Measurements from ENCODE around the gene RYR2.

RYR2 gene

DNA sequence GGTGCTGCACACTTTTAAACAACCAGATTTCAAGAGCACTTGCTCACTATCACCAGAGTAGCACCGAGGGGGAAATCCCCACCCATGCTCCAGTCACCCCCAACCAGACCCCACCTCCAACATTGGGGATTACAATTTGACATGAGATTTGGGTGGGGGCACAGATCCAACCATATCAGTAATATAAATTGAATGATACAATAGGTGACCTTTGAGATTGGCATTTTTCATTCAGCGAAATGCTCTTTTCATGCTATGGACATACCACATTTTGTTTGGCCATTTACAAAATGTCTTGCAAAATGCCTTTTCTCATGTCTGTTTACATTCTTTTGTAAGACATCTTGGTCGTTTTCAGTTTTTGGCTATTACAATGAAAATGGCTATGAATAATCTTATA is 23.9 kb downstream of the RYR2 start:
- H3K4me3 ChIP-seq (ENCODE audit: low read depth, low read length), result no peak overlapping the region
- no peak for DNase-seq (ENCODE audit: low read depth)
- TF ChIP-seq, protein P1, sequence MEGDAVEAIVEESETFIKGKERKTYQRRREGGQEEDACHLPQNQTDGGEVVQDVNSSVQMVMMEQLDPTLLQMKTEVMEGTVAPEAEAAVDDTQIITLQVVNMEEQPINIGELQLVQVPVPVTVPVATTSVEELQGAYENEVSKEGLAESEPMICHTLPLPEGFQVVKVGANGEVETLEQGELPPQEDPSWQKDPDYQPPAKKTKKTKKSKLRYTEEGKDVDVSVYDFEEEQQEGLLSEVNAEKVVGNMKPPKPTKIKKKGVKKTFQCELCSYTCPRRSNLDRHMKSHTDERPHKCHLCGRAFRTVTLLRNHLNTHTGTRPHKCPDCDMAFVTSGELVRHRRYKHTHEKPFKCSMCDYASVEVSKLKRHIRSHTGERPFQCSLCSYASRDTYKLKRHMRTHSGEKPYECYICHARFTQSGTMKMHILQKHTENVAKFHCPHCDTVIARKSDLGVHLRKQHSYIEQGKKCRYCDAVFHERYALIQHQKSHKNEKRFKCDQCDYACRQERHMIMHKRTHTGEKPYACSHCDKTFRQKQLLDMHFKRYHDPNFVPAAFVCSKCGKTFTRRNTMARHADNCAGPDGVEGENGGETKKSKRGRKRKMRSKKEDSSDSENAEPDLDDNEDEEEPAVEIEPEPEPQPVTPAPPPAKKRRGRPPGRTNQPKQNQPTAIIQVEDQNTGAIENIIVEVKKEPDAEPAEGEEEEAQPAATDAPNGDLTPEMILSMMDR (IDR thresholded peaks at IDR 0.05; ENCODE audit: insufficient read depth, low read depth, low read length, missing control alignments), result no peak

DNA sequence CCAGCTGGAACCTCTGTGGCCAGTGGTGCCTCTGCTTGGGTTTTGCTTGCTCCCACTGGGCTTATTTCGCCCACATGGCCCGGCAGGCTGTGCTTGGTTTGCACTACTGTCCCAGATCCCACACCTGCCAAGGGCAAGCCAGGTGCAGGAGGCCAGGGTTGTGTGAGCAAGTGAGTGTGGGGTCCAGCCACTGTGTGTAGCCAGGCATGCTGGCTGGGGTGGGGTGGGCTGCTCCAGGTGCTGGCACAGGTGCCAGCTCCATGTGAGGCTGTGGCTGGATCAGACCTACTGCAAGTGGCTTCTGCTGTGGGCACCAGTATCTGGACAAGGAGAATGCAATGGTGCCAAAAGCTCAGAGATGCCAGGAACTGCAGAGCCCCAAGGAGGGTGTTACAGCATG is 28.5 kb downstream of the RYR2 start:
- DNase-seq (ENCODE audit: low read depth), result no peak
- TF ChIP-seq, protein P1 (IDR thresholded peaks at IDR 0.05; ENCODE audit: insufficient read depth, low read depth, low read length, missing control alignments), result no peak
- no peak overlapping the region for H3K4me3 ChIP-seq (ENCODE audit: low read depth, low read length)

DNA sequence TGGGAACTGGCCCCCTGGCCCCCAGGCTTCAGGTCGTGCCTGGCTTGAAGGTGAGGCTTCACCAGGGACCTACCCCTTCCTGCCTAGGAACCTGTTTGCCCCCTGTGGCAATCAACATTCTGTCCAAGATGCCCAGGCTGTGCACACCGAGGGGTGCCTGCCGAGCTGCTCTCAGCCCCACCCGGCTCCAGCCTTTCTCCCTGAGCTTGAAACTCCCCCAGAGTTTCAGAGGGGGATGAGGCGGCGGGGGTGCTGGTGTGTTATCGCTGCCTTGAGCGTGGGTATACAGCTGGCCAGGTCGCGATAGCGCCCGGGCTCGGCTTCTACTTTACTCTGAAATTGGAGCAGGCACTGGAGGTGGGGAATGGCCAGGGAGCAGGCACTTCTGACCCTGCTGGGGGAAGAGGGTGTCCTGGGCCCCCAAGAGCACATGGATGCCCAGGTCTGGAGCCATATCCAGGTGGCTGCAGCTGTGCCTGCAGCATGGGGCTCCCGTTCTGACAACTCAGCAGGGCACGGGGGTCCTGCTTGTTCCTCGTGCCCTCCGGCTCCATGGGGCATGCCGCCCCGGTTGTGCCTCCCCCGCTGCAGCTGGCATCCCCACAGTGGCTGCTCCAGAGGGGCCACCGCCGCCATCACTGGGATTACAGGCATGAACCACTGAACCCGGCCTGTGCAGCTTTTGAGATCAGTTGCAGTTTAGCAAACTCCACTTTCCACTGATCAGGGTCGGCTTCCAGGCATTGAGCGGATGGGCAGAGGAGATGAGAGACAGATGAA is 29.8 kb downstream of the RYR2 start:
- no peak overlapping the region for H3K4me3 ChIP-seq (ENCODE audit: low read depth, low read length)
- TF ChIP-seq, protein P1 (IDR thresholded peaks at IDR 0.05; ENCODE audit: insufficient read depth, low read depth, low read length, missing control alignments), result no peak
- DNase-seq (ENCODE audit: low read depth), result no peak

DNA sequence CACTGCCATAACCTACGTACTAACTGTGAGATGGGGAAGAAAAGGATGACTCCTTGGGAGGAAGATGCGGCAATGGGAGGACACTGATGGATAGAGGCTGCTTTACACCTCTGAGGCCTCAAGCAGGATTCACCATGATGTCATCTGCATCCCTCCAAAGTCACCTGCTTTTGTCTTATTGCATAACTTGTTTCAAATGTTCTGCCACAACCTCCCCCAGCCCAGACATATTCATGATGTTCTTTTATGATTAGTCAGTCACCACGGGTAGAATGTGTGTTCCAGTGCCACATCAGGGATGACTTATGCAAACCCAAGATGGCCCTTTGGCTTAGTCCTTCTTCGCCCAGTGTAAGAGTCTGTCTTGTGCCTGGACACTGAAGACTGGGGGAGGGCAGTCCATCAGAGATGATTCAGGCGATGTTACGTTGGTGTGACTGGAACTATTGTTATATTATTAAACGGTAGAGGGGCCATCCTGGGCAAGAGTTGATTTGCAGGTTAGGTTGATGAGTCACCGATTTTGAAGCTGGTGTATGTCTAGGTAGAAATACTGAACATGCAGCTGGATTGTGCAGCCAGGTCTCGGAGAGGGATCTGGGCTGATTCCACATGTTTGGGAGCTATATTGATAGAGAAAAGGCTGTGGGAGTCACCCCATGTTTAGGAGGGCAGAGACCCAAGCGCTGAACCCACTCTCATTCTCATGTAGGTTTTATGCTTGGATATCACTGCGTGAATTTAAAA is 32.6 kb downstream of the RYR2 start:
- TF ChIP-seq, protein P1 (IDR thresholded peaks at IDR 0.05; ENCODE audit: insufficient read depth, low read depth, low read length, missing control alignments), result no peak
- no peak for DNase-seq (ENCODE audit: low read depth)
- no peak overlapping the region for H3K4me3 ChIP-seq (ENCODE audit: low read depth, low read length)

DNA sequence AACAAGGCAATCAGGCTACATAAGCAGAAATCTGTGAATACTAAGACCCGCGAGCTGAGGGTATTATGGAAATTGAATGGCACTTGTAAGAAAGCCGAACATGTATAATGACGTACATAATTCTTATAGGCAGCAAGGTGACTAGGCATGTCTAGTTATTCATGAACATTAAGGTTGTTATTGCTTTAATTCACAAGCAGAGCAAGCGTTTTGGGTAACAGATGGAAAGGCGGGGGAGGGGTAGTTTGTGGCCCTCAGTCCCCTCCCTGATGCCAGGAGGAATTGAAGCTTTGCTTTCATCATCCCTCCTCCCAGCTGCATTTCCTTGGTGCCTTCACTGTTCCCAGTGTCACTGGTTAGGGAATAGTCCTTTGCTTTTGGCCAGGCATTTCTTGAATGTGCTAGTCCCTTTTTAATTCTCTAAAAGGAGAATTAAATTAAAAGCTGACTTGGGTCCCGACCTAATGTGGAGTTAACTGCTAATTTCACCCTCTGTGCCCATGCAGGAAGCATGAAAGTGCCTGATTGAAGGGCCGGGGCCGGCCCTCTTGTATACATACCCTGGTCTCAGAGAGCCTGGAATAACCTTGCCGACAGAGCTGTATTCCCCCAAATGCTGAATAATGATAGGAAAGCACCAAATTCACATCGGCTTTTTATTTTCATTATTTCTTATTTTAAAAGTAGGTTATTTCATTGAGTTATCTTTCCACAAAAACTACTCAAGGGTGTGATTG is 42.5 kb downstream of the RYR2 start:
- H3K4me3 ChIP-seq (ENCODE audit: low read depth, low read length), result no peak overlapping the region
- DNase-seq (ENCODE audit: low read depth), result no peak
- TF ChIP-seq, protein P1 (IDR thresholded peaks at IDR 0.05; ENCODE audit: insufficient read depth, low read depth, low read length, missing control alignments), result no peak

DNA sequence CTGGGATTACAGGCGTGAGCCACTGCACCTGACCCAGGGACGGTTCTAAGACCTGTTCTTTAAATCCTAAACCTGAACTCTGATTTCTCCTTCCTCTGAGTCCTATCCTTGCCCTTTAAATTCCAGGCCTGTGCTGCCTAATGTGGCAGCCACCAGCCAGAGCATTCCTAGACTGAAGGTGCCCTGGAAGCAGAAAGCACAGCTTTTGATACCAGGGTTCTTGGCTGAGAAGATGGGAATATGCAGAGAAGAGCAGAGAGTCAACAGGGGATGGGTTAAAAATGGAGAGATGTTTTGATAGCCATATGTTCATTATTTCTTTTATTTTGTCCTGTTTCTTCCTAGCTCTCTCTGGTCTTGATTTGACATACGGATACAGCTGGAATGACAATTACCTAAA is 49.7 kb downstream of the RYR2 start:
- no peak for DNase-seq (ENCODE audit: low read depth)
- H3K4me3 ChIP-seq (ENCODE audit: low read depth, low read length), result no peak overlapping the region

More for the DNA sequence above, 49.7 kb downstream of the RYR2 start:
- TF ChIP-seq, protein P1 (IDR thresholded peaks at IDR 0.05; ENCODE audit: insufficient read depth, low read depth, low read length, missing control alignments), result no peak
